Measurements from ENCODE around the gene FNDC10.
"Not testable (repeated sequence)": the region's sequence is repeated elsewhere in the genome, so short reads cannot be mapped to it uniquely, and the experiment has no call there.

FNDC10 gene

GRCh38 chr1:1559066-1559465 lies 40.9 kb downstream of the FNDC10 start:
- Mint-ChIP-seq H3K36me3 (ENCODE audit: low read depth) (peaks cover 27% of the 10 kb centered on the region), H3K9me3 (no peaks in the 10 kb centered on the region), H3K27ac (no peak overlapping the region), H3K4me1 (ENCODE audit: low read depth) (peaks cover 4% of the 10 kb centered on the region), H3K27me3 (no peaks in the 10 kb centered on the region), H3K4me3 (no peak overlapping the region)

DNA sequence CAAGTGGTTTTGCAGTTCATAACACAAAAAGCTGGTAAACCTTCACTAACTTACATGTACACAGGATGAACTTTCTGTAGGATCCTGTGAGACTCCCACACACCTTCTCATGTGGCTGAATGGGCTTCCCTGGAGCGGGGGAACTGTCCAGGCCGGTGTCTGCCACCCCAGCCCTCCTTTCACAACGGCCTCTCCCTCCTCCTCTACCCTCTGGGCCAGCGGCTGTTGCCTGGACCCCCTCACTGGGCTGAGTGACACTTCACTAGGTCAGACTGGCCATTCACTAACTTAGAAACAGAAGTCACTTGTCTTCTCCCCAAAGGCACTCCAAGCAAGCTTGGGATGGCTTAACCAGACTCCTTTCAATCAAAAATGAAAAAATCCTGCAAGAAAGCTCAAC lies 41.3 kb downstream of the FNDC10 start:
- no peaks in the 10 kb centered on the region for H3K27me3 Mint-ChIP-seq
- no peak overlapping the region for H3K4me3 Mint-ChIP-seq
- peaks cover 22% of the 10 kb centered on the region for H3K36me3 Mint-ChIP-seq (ENCODE audit: low read depth)
- H3K9me3 Mint-ChIP-seq: no peaks in the 10 kb centered on the region
- no peak overlapping the region for H3K27ac Mint-ChIP-seq
- peaks cover 4% of the 10 kb centered on the region for H3K4me1 Mint-ChIP-seq (ENCODE audit: low read depth)

DNA sequence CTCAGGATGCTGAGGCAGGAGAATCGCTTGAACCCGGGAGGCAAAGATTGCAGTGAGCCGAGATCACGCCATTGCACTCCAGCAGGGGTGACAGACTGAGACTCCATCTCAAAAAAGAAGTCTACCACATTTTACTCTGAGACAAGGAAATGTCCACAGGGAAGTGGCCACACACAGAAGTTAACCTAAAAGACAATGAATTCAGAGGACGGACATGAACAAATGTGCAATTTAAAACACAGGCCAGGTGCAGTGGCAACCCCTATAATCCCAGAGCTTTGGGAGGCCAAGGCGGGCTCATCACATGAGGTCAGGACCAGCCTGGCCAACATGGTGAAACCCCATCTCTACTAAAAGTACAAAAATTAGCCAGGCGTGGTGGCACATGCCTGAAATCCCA lies 42.2 kb downstream of the FNDC10 start:
- H3K27ac Mint-ChIP-seq, H3K27me3 Mint-ChIP-seq: not testable (repeated sequence)
- peaks cover 18% of the 10 kb centered on the region for H3K36me3 Mint-ChIP-seq (ENCODE audit: low read depth)

DNA sequence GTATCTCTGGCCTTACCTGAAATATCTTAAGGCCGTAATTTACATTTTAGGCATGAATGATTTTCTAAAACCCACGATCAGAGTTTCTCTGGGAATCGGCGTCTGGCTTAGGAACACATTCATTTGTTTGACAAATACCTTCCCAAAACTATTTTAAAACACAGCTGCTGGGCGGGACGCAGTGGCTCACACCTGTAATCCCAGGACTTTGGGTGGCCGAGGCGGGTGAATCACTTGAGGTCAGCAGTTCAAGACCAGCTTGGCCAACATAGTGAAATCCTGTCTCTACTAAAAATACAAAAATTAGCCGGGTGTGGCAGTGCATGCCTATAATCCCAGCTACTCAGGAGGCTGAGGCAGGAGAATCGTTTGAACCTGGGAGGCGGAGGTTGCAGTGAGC lies 43.0 kb downstream of the FNDC10 start:
- H3K27ac Mint-ChIP-seq; H3K4me3 Mint-ChIP-seq; H3K4me1 Mint-ChIP-seq (ENCODE audit: low read depth); H3K27me3 Mint-ChIP-seq; H3K9me3 Mint-ChIP-seq: not testable (repeated sequence)
- H3K36me3 Mint-ChIP-seq (ENCODE audit: low read depth): peaks cover 10% of the 10 kb centered on the region

More for the DNA sequence above, 42.2 kb downstream of the FNDC10 start:
- not testable (repeated sequence) for H3K4me1 Mint-ChIP-seq (ENCODE audit: low read depth); H3K4me3 Mint-ChIP-seq; H3K9me3 Mint-ChIP-seq

- Mint-ChIP-seq H3K9me3 (no peaks in the 10 kb centered on the region), H3K27ac (no peak overlapping the region), H3K4me3 (no peak overlapping the region), H3K27me3 (no peaks in the 10 kb centered on the region), H3K36me3 (ENCODE audit: low read depth) (peaks cover 6% of the 10 kb centered on the region), H3K4me1 (ENCODE audit: low read depth) (peaks cover 4% of the 10 kb centered on the region)
These were observed 43.4 kb downstream of the FNDC10 start for GRCh38 chr1:1556505-1556904.

DNA sequence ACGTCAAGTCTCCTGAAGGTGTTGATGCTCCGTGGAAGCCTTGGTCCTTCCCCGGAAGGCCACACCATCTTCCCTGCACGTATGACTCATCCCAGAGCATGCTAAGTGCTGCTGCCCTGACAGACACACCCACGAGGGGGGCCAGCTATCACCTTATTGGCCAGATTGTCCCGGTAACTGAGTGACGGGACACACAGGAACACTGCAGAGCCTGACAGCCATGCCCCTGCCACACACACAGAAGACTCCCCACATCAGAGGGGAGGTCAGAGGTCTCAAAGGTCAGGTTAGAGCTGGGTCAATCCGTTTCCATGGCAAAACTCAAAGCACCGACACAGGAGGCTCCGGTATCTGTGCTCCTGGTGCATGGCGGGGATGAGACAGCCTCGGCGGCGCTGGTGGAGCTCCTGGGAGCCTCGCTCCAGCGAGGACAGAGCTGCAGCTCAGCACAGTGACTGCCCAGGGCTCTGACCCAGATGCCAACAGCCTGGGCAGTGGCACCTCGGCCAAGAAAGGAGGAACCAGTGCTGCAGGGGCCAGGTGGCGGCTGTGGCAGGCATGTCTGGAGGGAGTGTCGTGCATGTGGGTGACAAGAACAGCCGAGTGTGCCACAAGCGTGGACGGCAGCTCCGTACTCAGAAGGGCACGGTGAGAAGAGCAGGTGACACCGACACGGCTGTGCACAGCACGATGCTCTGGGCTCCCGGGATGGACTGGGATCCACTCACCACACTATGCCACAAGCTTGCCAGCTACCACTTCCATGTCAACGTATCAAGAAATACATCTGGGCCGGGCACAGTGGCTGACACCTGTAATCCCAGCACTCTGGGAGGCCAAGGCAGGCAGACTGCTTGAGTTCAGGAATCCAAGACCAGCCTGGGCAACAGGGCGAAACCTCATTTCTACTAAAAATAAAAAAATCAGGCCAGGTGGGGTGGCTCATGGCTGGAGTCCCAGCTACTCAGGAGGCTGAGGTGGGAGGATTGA lies 44.7 kb downstream of the FNDC10 start:
- H3K4me1 Mint-ChIP-seq (ENCODE audit: low read depth): peaks cover 4% of the 10 kb centered on the region
- H3K9me3 Mint-ChIP-seq: no peaks in the 10 kb centered on the region
- no peak overlapping the region for H3K27ac Mint-ChIP-seq
- H3K4me3 Mint-ChIP-seq: no peak overlapping the region
- H3K36me3 Mint-ChIP-seq (ENCODE audit: low read depth): no peaks in the 10 kb centered on the region
- no peaks in the 10 kb centered on the region for H3K27me3 Mint-ChIP-seq

GRCh38 chr1:1554550-1554925 lies 45.4 kb downstream of the FNDC10 start:
- Mint-ChIP-seq H3K36me3 (ENCODE audit: low read depth) (no peaks in the 10 kb centered on the region), H3K27ac (no peak overlapping the region), H3K4me1 (ENCODE audit: low read depth) (peaks cover 4% of the 10 kb centered on the region), H3K4me3 (no peak overlapping the region), H3K27me3 (no peaks in the 10 kb centered on the region), H3K9me3 (no peaks in the 10 kb centered on the region)

- no peak overlapping the region for H3K27ac Mint-ChIP-seq
- no peak overlapping the region for H3K4me3 Mint-ChIP-seq
These were observed 46.0 kb downstream of the FNDC10 start for GRCh38 chr1:1553821-1554494.

DNA sequence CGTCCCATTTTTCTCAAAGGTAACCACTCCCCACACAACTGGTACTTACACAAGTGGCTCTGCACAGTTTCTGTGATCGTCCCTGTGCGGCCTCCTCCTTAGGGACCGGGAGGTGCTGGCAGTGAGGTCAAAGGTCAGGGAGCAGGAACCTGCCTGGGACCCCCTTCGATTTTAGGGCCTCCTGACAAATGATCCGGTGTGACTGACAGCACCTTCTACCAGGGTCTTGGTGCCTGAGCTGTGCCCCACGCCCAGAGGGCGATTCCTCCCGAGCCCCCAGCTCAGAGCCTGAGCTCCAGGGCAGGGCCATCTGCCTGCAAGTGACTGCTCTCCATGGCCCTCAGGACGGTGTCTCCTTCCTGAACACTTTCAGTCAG lies 47.7 kb downstream of the FNDC10 start:
- H3K36me3 Mint-ChIP-seq (ENCODE audit: low read depth): no peaks in the 10 kb centered on the region
- H3K9me3 Mint-ChIP-seq: no peaks in the 10 kb centered on the region
- H3K27ac Mint-ChIP-seq: no peak overlapping the region
- no peaks in the 10 kb centered on the region for H3K27me3 Mint-ChIP-seq
- H3K4me1 Mint-ChIP-seq (ENCODE audit: low read depth): peaks cover 4% of the 10 kb centered on the region
- no peak overlapping the region for H3K4me3 Mint-ChIP-seq

More at GRCh38 chr1:1553821-1554494, 46.0 kb downstream of the FNDC10 start:
- Mint-ChIP-seq H3K27me3 (no peaks in the 10 kb centered on the region), H3K4me1 (ENCODE audit: low read depth) (peaks cover 4% of the 10 kb centered on the region), H3K36me3 (ENCODE audit: low read depth) (no peaks in the 10 kb centered on the region), H3K9me3 (no peaks in the 10 kb centered on the region)

DNA sequence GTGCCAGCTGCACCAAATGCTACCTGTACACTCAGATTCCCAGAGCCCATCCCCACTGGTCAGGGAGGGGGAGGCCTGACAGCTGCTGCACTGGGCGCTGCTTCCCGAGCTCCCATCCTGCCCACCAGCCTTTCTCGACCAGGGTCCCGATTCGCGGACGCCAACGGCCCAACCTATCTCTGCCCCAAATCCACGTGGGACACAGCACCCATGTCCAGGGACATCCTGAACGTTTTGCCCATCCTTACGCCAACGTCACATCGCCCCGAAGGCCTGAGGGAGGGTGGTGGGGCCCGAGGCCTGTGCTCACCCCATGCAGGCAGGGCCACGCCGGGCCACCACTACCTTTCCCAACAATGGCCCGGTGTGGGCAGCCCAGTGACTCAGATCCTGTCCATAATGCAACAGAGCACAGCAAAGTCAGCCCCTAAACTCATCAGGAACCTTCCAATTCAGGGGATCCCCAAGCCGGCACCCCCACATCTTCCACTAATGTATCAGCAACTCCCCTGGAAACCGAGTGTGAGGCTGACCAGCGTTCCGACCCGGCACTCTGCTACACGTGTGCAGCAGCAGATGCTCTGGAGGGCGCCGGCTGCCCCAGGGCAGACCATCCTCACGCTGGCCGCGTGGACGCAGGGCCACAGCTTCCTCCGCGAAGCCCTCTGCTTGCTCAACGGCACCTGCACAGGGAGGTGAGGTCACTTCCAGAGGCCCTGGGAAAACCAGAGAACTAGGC lies 48.2 kb downstream of the FNDC10 start:
- H3K27ac Mint-ChIP-seq: no peak overlapping the region
- no peaks in the 10 kb centered on the region for H3K9me3 Mint-ChIP-seq
- no peak overlapping the region for H3K4me3 Mint-ChIP-seq
- peaks cover 4% of the 10 kb centered on the region for H3K4me1 Mint-ChIP-seq (ENCODE audit: low read depth)
- H3K27me3 Mint-ChIP-seq: no peaks in the 10 kb centered on the region
- no peaks in the 10 kb centered on the region for H3K36me3 Mint-ChIP-seq (ENCODE audit: low read depth)

DNA sequence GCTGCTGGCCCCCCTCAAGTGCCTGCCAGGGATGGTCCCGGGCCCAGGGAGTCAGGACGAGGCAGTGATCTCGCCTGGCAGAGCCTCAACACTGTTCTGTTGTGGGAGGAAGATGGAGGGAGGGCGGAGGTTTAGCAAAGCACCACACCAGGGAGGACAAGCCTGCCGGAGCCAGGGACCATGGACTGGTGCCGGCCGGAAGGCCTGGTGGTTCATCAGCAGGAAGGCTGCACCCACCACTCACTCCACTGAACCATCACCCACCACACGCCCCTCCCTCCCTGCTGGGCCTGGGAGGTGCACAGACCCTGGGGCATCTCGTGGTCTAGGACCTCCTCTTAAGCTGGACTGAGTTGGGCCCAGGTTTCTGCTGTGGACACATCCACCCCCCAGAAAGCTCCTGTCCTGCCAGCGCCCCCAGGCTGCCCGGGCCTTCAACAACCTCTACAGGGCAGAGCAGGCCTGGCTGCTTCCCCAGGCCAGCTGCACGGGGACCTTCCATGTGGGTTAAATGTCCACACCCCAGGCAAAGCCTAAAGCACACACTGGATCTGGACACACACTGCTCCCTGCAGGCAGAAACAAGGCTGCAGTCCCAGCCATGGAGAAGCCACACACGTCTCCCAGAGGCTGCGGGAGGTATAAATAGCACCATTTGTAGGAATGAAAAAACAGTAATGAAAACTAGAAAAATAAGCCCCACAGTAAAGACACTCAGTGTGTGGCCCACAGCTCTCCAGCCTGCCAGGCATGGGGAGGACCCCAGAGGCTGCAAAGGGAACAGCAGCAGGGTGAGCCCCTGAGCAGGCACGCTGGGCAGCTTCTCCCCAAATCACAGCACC lies 49.1 kb downstream of the FNDC10 start:
- Mint-ChIP-seq H3K9me3 (no peaks in the 10 kb centered on the region), H3K4me3 (no peak overlapping the region), H3K4me1 (ENCODE audit: low read depth) (peaks cover 4% of the 10 kb centered on the region), H3K36me3 (ENCODE audit: low read depth) (no peaks in the 10 kb centered on the region), H3K27ac (no peak overlapping the region), H3K27me3 (no peaks in the 10 kb centered on the region)

- Mint-ChIP-seq H3K9me3 (no peaks in the 10 kb centered on the region), H3K4me1 (ENCODE audit: low read depth) (peaks cover 3% of the 10 kb centered on the region), H3K27ac (no peak overlapping the region), H3K36me3 (ENCODE audit: low read depth) (no peaks in the 10 kb centered on the region), H3K27me3 (no peaks in the 10 kb centered on the region), H3K4me3 (no peak overlapping the region)
These were observed 49.8 kb downstream of the FNDC10 start for GRCh38 chr1:1550087-1550486.

DNA sequence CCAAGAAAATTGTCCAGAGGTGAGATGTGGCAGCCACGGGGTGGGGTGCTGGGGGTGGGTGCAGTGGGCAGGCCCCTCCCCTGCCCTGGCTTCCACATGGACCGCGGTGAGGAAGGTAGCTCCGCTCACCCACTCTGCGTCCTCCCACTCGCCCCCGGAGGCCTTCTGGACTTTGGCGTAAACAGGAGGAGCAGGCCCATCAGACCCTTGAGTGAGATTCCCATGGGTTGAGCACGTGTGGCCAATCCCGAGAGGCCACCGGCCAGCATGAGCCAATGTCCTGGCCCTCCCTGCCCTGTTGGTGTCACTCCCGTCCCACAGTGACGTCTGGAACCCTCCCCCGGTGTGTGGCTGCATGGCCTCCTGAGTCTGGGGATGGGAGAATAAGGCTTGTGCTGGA lies 51.3 kb downstream of the FNDC10 start:
- no peak overlapping the region for H3K27ac Mint-ChIP-seq
- no peaks in the 10 kb centered on the region for H3K27me3 Mint-ChIP-seq
- H3K4me3 Mint-ChIP-seq: no peak overlapping the region
- no peaks in the 10 kb centered on the region for H3K4me1 Mint-ChIP-seq (ENCODE audit: low read depth)
- peaks cover 5% of the 10 kb centered on the region for H3K36me3 Mint-ChIP-seq (ENCODE audit: low read depth)
- no peaks in the 10 kb centered on the region for H3K9me3 Mint-ChIP-seq

All from stimulated activated naive CD8-positive, alpha-beta T cell treated with anti-CD3 and anti-CD28 coated beads, Interleukin-15, Interleukin-2, amounts not matched to agents 100 ng/mL and 50 ng/mL, for 24 hours (primary cell).